ENCODE results near the gene SPINDOC.

DNA sequence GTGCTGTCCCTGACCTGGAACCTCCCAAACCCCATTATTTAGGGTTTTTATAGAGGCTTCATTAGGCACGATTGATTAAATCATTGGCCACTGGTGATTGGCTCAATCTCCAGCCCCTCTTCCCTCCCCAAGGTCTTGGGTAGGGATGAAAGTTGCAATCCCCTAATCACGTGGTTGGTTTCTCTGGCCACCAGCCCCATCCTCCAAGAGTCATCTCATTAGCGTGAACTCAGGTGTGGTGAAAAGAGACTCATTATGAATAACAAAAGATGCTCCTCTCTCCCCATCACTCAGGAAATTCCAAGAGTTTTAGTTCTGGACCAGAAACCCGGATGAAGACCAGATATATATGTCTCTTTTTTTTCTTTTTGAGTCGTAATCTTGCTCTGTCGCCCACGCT lies 18.1 kb downstream of the SPINDOC start:
- TF ChIP-seq, protein P1, sequence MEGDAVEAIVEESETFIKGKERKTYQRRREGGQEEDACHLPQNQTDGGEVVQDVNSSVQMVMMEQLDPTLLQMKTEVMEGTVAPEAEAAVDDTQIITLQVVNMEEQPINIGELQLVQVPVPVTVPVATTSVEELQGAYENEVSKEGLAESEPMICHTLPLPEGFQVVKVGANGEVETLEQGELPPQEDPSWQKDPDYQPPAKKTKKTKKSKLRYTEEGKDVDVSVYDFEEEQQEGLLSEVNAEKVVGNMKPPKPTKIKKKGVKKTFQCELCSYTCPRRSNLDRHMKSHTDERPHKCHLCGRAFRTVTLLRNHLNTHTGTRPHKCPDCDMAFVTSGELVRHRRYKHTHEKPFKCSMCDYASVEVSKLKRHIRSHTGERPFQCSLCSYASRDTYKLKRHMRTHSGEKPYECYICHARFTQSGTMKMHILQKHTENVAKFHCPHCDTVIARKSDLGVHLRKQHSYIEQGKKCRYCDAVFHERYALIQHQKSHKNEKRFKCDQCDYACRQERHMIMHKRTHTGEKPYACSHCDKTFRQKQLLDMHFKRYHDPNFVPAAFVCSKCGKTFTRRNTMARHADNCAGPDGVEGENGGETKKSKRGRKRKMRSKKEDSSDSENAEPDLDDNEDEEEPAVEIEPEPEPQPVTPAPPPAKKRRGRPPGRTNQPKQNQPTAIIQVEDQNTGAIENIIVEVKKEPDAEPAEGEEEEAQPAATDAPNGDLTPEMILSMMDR (conservative IDR thresholded peaks at IDR 0.05), result no peak
- TF ChIP-seq EZH2 (IDR thresholded peaks at IDR 0.05; ENCODE audit: low read depth), result no peak
